Adrenal gland (tissue), 5 donors: ENCODE measurements around the gene COQ5.

ENCODE experiments used
- CTCF ChIP-seq, 6 experiments: fragments of 450-650 bp in 4 of 6; fragments of 200-600 bp in 2 of 6; sonication (generic) in 1 of 6; IDR thresholded peaks; 1 replicate in 5 of 6; 2 replicates in 1 of 6; pipeline versions ENCODE4 v1.5.1 to v1.8.0; 2016 to 2021; ENCODE audit warnings: antibody characterized with exemption in 6 of 6, mild to moderate bottlenecking in 2 of 6, moderate library complexity in 1 of 6
- POLR2A ChIP-seq, 2 donors: fragments of 450-650 bp; IDR thresholded peaks; one replicate each; pipeline ENCODE4 v1.6.1; 2017; ENCODE audit warnings: antibody characterized with exemption in 2 of 2, mild to moderate bottlenecking in 2 of 2, moderate library complexity in 1 of 2
- donor health status: DM: no; HTN: no; CAD: no.

DNA sequence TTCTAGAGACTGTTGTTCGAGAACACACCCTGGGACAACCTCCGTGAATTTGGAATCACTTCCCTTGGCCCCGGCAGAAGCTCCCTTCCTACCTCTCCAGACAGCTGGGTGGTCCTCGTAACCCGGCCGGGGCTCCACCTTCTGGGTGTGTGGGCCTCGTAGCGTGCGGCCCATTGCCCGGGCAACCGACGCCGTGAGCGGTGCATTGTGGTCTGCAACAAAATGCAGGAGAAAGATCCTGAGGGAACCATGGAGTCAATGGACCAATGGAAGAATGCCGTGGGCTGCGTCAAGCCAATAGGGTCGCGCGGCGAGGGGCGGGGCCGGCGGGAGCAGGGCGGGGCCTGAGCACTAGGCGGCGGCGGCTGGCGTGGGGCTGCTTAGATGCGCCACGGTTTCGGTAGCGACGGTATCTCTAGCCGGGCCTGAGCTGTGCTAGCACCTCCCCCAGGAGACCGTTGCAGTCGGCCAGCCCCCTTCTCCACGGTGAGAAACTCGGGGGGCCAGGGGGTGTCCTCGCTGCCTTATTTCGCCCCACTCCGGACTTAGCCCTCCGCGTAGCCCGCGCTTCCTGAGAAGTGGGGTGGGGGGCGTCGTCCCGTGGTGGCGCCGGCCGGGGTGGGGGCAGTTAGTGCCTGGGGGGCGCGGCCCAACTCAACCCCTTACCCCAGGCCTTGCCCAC is 33.1 kb downstream of the COQ5 start, which contains the start of gene DYNLL1:
- TF ChIP-seq CTCF (IDR thresholded peaks at IDR 0.05) = peak in 3 of 6 experiments; percentile 16 to 32 (median 29)
- peak; percentile 80 to 91 for TF ChIP-seq POLR2A (IDR thresholded peaks at IDR 0.05)
